Measurements from ENCODE around the gene ANKRD34C.
"Not testable (repeated sequence)": the region's sequence is repeated elsewhere in the genome, so short reads cannot be mapped to it uniquely, and the experiment has no call there.

Gene ANKRD34C

GRCh38 chr15:79315623-79316328 is 33.3 kb downstream of the ANKRD34C start:
- TF ChIP-seq CTCF (IDR thresholded peaks at IDR 0.05; ENCODE audit: control extremely low read depth, extremely low read depth, low read depth, missing control alignments): no peak
- DNase-seq (ENCODE audit: extremely low spot score): no peak
- ChIA-PET CTCF (interaction anchor here (2.5 kb wide), 1 partner anchor 24 kb away, joined by 9 read pairs; no protein-coding TSS in a partner anchor), POLR2A (no interaction called here)

GRCh38 chr15:79316864-79317263 is 34.3 kb downstream of the ANKRD34C start:
- TF ChIP-seq CTCF (IDR thresholded peaks at IDR 0.05; ENCODE audit: control extremely low read depth, extremely low read depth, low read depth, missing control alignments): no peak
- ChIA-PET CTCF (no interaction called here), POLR2A (no interaction called here)
- DNase-seq (ENCODE audit: extremely low spot score): no peak

GRCh38 chr15:79319973-79320372 is 37.5 kb downstream of the ANKRD34C start:
- CTCF ChIA-PET; DNase-seq (ENCODE audit: extremely low spot score); POLR2A ChIA-PET: not testable (repeated sequence)

- TF ChIP-seq CTCF (IDR thresholded peaks at IDR 0.05; ENCODE audit: control extremely low read depth, extremely low read depth, low read depth, missing control alignments): no peak
- ChIA-PET POLR2A (no interaction called here), CTCF (interaction anchor here (1.0 to 2.7 kb wide), 2 partner anchors 11 to 18 kb away, joined by 4 to 9 read pairs; no protein-coding TSS in a partner anchor)
- DNase-seq (ENCODE audit: extremely low spot score): no peak
These were observed 39.4 kb downstream of the ANKRD34C start for GRCh38 chr15:79321876-79322275.

DNA sequence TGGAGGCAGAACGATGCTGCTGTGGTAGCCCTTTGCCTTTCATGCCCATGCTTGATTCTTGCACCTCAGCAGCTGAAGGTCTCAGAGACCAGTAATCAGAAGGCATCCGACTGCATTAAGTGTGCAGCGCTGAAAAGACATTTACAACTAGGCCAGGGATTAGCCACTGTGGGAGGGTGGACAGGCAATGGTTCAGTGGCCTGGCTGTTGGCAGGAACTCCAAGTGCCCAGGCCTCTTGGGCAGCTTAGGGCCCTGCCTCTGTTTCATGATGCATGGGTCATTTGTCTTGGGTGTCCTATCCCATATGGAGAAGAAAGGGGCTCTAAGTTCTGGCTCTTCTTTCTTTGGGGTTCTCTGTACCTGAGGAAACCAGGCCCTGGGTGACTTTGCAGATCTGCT is 39.8 kb downstream of the ANKRD34C start:
- TF ChIP-seq CTCF (IDR thresholded peaks at IDR 0.05; ENCODE audit: control extremely low read depth, extremely low read depth, low read depth, missing control alignments): no peak
- ChIA-PET POLR2A (no interaction called here), CTCF (interaction anchor here (1.0 to 2.7 kb wide), 2 partner anchors 11 to 18 kb away, joined by 4 to 9 read pairs; no protein-coding TSS in a partner anchor)
- DNase-seq (ENCODE audit: extremely low spot score): no peak

DNA sequence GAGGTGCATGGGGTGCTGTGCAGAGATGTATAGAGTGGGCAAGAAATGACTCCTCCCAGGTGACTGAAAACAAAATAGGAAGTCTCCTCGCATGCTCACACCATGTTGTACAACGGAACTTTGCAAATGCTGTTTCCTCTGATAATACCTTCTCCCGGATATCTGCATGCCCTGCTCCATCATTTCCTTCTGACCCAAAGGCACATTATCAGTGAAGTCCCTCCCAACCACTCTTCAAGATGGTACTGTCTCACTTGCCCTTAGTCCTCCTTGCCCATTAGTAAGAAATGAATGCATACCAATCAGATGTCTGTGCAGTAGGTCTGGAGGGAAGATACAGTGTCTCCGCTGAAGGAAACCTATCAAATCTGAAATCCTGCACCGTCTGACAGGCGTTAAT is 40.4 kb downstream of the ANKRD34C start:
- TF ChIP-seq CTCF (IDR thresholded peaks at IDR 0.05; ENCODE audit: control extremely low read depth, extremely low read depth, low read depth, missing control alignments): no peak
- POLR2A ChIA-PET: no interaction called here
- CTCF ChIA-PET: interaction anchor here (1.1 to 2.7 kb wide), 3 partner anchors 10 to 58 kb away, joined by 4 to 9 read pairs (median 7); partner anchors contain the start of gene TMED3
- no peak for DNase-seq (ENCODE audit: extremely low spot score)

DNA sequence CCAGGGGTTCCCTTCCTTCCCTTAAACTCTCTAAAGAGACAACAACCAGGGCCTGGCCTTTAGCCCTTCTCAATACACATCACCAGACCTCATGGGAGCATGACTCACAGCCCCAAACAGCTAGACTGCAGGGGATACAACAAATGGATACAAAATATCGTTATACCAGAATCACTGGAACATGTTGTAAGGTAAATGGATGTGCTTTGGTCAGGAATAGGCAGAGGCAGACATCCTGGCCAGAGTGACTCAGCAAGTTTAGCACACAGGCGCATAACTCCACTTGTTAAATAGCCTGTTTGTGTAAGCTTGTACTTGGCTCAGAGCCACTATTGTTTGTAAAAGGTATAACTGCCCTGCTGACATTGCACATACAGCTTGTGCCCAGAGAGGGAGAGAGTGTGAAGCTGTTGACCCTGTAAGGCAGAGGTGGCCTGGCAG is 46.7 kb downstream of the ANKRD34C start:
- DNase-seq (ENCODE audit: extremely low spot score): no peak
- CTCF ChIA-PET: interaction anchor here (1.4 to 1.8 kb wide), 3 partner anchors 8 to 52 kb away, joined by 4 to 11 read pairs (median 5); no protein-coding TSS in a partner anchor
- POLR2A ChIA-PET: no interaction called here

More for the DNA sequence above, 46.7 kb downstream of the ANKRD34C start:
- TF ChIP-seq CTCF (IDR thresholded peaks at IDR 0.05; ENCODE audit: control extremely low read depth, extremely low read depth, low read depth, missing control alignments): no peak

All from GM10248 (cell line).